GM18870 (cell line): ENCODE results near the gene DYNLL2.
"Not testable (repeated sequence)": the region's sequence is repeated elsewhere in the genome, so short reads cannot be mapped to it uniquely, and the experiment has no call there.

Experiments
- ATAC-seq: cut with Tn5 transposase; IDR thresholded peaks from one replicate; pipeline ENCODE4 v1.9.1; 2021; ENCODE audit warnings: moderate library complexity; ENCODE audit not compliant: unreplicated experiment

Gene DYNLL2

DNA sequence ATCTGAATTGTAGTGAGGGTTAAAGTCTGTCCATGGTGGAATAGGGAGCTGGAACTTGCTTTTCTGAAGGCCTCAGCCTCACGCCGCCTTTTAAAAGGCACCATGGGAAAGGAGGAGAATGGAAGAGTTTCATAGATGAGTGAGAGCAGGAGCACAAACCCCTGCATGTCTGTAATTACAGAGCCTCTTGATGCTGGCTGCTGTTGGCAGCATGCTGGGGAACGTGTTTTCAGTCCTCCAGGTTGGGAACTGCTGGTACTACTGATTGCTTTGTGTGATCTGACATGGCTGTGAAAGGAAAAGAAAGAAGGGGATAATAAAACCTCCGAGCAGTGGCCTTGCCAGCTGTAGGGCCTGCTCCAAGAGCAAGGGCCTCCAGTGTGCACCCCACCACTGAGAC lies 16.8 kb upstream of the DYNLL2 start:
- ATAC-seq: no peak

DNA sequence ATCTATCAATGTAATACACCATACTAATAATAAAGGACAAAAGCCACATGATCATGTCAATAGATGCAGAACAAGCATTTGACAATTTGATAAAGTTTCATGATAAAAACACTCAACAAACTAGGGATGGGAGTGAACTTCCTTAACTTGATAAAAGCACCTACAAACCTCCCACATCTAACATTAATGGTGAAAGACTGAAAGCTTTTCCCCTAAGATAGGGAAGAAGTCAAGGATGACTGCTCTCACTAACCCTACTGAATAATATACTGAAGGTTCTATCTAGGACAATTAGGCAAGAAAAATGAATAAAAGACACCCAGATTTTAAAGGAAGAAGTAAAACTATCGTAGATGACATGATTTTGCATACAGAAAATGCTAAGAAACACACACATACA lies 10.4 kb upstream of the DYNLL2 start:
- no peak for ATAC-seq

DNA sequence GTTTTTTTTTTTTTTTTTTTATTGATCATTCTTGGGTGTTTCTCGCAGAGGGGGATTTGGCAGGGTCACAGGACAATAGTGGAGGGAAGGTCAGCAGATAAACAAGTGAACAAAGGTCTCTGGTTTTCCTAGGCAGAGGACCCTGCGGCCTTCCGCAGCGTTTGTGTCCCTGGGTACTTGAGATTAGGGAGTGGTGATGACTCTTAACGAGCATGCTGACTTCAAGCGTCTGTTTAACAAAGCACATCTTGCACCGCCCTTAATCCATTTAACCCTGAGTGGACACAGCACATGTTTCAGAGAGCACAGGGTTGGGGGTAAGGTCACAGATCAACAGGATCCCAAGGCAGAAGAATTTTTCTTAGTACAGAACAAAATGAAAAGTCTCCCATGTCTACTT lies 10.0 kb upstream of the DYNLL2 start:
- not testable (repeated sequence) for ATAC-seq

DNA sequence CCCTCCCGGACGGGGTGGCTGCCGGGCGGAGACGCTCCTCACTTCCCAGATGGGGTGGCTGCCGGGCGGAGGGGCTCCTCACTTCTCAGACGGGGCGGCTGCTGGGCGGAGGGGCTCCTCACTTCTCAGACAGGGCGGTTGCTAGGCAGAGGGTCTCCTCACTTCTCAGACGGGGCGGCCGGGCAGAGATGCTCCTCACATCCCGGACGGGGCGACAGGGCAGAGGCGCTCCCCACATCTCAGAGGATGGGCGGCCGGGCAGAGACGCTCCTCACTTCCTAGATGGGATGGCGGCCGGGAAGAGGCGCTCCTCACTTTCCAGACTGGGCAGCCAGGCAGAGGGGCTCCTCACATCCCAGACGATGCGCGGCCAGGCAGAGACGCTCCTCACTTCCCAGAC lies 8.8 kb upstream of the DYNLL2 start:
- not testable (repeated sequence) for ATAC-seq

DNA sequence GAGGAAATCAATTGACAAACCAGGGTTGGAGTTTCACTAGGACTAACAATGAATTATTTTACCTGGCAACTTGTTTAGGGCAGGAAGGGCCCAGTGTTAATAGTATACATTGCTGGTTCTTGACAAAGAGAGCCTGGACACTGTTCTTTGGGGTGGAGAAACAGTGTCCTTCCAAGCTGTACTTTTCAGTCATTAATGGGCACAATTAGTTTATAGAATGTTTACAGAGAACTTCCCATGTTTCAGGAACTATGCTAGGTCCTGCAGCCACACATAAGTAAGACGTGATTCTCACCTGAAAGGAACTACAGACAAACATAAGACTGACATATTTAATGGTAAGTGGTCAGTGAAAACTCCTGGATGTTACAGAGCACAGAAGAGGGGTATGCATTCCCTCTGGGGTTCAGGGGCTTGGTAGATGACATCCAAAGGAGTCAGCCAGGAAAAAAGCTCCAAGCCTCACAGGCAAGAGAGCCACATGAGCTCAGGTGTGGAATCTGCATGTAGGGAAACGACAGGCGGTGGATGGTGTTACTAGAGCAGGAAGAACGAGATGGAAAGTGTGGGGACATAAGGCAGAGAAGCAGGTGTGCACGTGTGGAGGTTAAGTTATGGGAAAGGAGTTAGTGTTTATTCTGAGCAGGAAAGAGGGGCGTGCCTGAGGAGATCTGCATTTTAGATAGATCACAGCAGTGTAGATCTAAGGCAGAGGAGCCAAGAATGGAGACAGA lies 3.8 kb upstream of the DYNLL2 start:
- no peak for ATAC-seq

DNA sequence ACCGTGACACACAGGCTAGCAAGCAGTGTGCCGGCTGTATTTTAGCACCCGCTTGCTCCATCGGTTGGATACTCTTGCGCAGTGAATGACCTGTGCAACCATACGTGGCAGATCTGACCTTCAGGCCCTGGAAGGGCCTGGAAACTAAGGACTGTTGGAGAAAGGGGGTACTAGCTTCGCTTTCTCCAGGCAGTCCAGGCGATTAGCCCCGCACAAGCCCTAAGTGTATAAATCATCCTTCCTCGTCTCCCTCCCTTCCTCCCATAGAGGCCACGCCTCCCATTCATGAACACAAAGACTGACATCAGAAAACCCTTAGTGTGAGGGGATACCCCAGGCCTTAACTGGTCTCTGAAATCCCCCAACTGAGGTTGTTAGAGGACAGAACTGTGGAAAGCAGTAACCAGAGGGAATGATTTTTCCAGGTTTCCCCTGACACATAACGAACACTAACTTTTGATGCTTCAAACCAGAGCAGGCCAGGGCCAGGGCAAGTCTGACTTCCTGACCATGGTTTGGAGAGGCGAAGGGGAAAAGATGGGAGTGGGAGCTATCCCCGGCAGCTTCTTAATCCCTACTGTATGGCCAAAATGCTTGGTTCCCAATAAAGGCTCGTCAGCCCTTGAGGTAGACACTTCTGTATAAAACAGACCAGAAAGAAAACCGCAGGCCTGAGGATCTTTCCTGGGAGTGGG lies 1.4 kb upstream of the DYNLL2 start:
- no peak for ATAC-seq

DNA sequence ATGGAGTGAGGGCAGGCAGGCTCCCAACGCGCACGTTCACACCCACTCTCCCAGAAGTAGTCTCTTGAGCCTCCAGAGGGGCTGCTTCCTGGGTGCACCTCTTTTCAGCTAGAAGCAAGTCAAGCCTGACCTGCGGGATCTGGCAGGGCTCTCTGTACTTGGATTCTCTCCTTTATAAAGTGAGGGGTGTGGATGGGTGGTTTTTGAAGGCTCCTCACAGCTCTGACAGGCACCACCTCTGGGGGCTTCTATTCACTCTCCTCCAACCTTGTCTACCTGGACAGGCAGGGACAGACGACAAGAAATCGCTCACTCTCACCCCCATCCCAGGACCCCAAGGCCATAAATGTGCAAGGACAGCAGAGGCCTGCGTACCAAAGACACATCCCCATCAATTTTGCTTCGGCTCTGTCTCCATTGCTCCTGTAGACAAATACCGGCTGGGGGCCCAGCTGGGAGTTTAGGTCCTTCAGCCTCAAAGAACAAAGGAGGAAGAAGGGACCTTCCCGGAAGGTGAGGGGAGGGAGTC lies 814 bp upstream of the DYNLL2 start:
- ATAC-seq: no peak

DNA sequence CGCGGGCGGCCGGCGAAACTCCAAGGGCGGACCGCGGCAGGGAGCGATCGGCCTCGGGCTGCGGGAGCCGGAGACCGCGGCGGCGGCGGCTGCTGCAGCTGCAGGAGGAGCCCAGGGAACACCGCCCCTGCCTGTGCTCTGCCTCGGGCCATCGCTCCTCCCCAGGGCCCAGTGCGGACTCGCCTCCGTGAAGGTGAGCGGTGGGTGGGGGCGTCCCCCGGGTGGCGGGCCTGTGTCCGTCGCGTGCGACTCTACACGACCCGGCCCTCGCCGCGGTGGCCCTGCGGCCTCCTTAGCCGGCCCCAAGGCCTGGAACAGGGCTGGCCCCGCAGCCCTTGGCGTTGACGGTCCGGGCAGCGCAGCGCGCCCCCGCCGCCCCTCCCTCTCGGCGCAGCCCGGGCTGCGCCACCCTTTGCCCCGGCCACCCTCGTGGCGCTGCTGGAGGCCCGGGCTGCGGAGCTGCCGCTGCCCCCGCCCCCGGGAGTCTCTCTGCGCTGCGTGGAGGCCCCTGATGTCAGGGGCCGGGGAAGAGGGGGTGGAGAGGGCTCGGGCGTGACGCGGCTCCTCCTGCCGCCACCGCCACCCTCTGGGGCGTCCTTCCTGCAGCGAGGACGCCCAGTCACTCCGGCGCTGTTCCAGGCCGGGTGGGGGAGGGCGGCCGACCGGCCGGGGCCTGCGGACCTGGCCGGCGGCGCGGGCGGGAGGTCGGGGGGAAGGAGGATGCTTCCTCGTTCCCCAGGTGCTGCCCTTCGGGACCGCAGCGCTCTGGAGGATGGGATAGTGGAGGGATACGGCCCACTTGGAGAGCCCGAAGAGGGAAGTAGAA lies 485 bp downstream of the DYNLL2 start:
- peak; percentile 22 for ATAC-seq

DNA sequence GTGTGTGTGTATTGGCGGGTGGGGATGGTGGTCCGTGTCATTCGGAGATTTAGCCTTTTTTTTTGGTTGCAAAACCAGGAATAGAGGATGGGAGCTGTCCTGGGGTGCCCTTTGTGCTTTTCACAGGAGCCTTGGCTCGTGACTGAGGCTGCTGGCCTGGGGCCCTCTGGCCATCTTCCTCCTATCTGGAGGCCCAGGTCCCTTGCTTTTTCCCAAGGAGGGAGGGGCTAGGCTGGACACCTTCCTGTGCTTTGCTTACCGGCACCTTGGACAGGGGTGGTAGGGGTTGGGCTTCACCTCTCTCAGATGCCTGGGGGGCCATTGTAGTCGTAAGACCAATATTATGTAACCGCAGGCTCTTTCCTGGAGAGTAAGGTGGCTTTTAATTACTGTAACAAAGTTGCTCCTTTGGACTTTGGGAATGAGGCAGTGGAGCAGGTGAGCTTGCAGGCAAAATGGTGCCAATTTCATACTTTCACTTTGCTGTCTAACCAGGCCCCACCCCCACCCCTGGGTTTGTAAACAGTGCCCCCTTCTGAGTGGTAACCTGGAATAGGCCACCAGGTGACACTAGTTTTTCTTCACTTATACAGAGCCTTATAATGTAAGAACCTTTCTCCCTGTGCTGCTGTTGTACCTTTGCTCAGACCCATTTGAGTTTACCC lies 1.2 kb downstream of the DYNLL2 start:
- no peak for ATAC-seq

DNA sequence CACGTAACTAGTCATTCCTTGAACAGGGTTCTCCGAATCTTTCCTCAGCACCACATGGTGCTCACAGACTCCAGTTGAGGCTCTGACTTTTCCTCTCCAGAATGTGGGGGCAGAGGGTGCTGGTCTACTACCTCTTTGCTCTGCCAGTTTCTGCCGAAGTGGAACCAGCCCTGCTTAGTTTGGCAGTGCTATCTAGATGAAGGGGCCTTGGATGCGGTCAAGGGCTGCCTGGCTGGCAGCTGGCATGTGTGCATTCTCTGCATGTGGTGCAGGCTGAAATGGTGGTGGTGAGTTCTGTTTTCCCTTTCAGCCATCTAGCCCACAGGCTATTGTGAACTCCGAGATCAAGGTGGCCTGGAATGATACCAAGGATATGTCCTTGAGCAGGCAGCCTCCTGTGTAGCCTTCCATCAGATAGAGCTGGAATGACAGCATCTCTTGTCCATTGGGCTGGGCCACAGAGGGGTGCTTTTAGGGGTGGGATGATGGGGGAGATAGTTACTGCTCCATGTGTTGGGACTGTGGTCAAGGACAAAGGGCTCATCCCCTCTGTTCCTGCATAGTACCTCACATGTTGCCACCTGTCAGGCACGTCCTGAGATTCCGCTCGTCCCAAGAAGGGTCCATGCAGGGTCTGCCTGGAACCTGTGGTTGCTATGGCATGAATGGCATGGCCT lies 2.0 kb downstream of the DYNLL2 start:
- ATAC-seq: no peak

DNA sequence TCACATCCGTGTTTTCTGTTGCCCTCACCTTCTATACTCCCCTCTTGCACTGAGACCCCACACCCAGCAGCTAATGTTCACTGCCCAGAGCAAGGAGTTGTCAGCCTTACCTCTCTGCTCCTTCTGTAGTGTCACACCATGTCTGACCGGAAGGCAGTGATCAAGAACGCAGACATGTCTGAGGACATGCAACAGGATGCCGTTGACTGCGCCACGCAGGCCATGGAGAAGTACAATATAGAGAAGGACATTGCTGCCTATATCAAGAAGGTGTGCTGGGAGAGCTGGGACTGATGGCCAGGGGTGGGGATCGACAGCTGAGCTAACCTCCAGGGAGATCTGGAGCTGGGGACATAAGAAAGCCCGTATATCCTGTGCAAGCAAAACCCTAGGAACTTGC lies 3.7 kb downstream of the DYNLL2 start:
- ATAC-seq: no peak

DNA sequence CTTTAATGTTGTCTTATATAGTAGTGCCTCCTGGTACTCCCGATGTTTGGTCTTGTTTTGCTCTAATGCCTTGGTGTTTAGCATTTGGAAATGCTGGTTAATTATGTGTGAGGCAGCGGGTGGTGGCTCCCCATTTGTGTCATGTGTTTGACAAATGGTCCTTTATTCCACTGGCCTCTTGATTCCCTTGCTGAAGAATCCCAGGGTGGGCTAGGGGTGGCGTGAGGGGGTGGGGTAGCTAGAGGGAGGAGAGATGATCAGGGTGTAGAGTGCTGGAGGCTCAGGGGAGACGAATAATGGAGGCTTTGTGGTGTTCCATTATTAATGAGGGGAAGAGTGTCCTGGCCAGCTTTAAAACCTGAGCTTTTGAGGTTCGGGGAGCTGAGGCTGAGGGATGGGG lies 5.4 kb downstream of the DYNLL2 start:
- ATAC-seq: no peak

DNA sequence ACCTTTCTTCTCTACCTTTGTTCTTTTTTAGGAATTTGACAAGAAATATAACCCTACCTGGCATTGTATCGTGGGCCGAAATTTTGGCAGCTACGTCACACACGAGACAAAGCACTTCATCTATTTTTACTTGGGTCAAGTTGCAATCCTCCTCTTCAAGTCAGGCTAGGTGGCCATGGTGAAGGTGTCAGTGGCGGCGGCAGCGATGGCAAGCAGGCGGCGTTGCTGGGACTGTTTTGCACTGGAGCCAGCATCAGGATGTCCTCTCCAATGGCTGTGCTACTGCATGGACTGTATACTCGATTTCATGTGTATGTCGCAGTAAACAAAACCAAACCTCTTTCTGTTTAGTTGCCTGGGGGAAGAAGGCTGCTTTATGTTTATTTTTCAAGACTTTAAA lies 5.9 kb downstream of the DYNLL2 start:
- ATAC-seq: no peak

DNA sequence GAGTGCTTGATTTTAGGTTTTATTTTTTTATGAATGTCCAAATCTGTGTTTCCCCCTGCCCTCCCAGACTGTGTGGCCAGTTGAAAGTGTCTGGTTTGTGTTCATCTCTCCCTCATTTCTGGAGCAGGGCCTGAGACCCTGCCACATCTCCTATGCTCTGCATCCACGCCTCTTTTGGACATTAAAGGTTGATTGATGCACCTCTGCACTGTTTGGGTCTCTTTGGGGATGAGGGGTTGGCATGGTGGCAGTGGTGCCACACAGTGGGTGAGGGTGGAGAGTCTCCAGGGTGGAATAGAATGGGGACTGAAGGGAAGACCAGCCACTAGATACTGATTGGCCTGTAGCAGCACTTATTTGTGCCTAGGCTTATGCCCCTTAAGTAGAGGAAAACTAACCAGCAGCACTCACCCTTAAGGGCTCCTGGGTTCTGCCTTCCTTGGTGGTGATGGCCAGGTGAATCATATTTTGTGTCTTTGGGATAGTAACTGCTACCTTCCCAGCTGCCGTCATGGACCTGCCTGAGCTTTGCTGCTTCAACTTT lies 7.9 kb downstream of the DYNLL2 start:
- ATAC-seq: no peak

DNA sequence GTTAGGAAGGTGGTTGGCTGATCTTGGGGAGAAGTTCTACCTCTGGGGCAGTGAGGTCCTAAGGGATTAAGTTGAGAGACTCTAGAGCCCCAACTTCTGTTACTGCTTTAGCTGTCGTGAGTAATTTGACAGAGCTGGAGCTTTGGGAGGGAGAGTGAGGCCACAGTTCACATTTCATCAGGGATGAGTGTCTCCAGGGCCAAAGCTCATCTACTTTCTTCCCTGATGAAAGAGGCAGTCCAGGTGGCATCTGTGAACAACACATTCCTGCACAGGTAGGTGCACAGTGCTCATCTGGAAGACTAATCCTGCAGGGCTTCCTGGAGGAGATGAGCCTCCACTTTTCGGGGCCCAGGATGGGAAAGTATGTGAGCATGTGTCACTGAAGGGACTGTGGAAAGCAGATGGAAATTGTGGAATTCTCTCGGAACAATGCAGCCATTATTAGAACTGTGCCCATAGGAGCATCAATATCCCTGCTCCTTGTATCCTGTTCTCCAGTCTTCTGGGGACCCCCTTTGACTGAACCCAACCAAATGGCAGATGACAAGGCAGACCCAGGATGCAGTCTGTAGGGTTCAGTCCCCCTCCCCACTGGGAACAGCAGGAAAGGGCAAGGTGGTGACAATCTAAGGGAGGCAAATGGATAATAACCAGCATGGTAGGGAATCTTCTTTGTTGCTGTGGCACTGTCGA lies 9.0 kb downstream of the DYNLL2 start:
- ATAC-seq: no peak

DNA sequence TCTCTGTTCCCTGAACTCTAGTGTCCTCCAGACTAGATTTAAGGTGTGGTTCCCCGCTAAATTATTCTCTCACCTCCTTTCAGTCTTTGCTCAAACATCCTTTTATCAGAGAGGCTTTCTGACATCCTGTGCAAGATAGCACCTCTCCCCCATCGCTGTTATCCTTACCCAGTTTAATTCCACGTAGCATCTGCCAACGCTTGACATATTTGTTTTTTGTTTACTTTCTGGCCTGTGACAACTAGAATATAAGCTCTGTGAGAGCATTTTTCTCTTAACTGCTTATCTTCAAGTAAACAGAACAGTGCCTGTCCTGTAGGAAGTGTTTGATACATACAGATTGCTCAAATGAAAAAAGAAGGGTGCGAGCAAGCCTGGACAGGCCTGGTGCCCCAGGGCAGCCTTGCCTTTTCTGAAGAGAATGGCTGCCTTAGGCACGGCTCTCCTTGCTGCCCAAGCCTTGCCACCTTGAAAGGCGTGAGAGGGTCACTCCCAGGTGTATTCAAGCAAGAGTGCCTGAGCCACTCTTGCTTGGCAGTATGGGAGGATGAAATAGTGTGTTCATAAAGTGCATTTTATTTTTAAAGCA lies 9.7 kb downstream of the DYNLL2 start:
- ATAC-seq: no peak

DNA sequence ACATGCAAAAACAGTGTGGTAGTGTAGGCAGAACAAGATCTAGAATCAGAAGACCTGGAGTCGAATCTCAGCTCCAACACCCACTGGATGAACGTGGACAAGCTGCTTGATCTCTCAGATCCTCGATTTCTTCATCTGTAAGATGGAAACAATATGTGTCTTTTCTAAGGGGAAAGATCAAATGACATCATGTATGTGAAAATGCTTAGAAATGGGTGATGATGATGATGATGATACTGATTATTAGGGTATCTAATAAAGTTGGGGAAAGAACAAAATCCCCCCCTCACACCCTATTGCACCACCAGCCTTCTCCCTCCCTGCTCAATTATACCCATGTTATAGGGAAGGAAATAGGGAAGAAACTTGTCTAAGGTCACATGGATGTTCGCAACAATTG lies 10.9 kb downstream of the DYNLL2 start:
- no peak for ATAC-seq

DNA sequence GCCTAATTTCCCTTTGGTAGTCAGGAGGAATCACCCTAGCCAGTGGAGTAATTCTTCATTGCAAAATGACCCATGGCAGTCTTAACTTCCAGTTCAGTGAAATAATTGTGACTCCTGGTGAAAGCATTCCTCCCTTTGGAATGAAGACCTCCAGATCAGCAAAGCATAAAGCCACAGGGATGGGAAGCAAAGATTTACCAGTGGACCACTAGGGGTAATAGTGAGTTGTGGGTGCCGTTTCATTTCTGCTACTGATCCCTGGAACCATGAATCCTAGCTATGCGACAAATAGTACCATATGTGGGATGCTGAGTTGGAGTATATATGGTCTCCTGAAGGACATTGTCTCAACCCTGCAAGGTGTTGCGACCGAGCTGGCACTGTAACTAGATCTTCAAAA lies 13.7 kb downstream of the DYNLL2 start:
- no peak for ATAC-seq

DNA sequence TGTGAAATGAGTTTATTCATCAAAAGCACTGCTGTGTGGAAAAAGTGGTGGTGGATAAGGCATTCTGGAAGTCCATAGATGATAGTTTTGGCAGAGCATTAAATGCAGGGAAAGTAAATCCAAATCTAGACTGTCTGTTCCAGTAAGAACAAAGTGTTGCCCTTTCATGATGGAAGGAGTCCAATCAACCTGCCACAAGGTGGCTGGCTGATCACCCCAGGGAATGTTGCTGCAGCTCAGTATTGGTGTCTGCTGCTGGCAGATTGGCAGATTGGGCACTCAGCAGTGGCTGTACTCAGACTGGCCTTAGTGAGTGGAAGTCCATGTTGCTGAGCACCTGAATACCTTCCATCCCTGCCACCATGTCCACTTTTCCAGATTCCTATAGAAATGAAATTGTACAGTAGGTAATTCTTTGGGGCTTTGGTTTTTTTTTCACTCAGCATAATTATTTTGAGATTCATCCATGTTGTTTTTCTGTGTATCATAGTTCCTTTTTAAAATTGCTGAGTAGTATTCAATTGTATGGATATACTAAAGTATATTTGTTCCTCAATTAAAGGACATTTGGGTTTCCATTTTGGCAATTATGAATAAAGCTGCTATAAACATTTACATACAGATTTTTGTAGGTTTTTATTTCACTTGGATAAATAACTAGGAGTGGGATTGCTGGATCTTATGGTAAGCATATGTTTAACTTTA lies 14.3 kb downstream of the DYNLL2 start:
- no peak for ATAC-seq
